HCT116 (cell line): ENCODE measurements around the gene ZMYM4. TPM values are rescaled to one million over a fixed set of nuclear protein-coding genes. Genes with fewer than 3 reads are reported as not detected.

Experiments used
- ATAC-seq: fragments of 200-7000 bp; cut with Tn5 transposase; 2 replicates; pipeline ENCODE4 v1.9.1; 2020; ENCODE audit warnings: mild to moderate bottlenecking, moderate library complexity
- BruUV-seq: library from RNA; stranded (reverse); fragments of 400-500 nt; replicated peaks from 2 replicates; lab custom pipeline; 2021; lab: Mats Ljungman, UMichigan
- CTCF ChIA-PET: fragments of 300-600 bp; sonication (Branson Sonifier 250); formaldehyde crosslinking; loops from one replicate; lab custom pipeline; 2021; ENCODE audit warnings: antibody characterized with exemption; lab: Charles Lee
- POLR2A ChIA-PET: fragments of 300-600, 350-600 bp; sonication (Branson Sonifier 250); formaldehyde crosslinking; loops from one replicate; lab custom pipeline; 2021; ENCODE audit warnings: antibody characterized with exemption; lab: Charles Lee
- RAD21 ChIA-PET, 2 experiments: fragments of 300-600 bp; sonication (Branson Sonifier 250); formaldehyde crosslinking; loops; one replicate each; lab custom pipeline; 2023; ENCODE audit warnings: low total read pairs in 2 of 2; ENCODE audit not compliant: uncharacterized antibody in 2 of 2, unreplicated experiment in 2 of 2, low non-redundant PET in 1 of 2; lab: Charles Lee
- DNase-seq: peaks from one replicate; pipeline ENCODE4 v3.0.0-alpha.2; 2010; ENCODE audit warnings: low read depth, low spot score
- H2AFZ ChIP-seq: fragments of 200-600 bp; shearing (Covaris generic), sonication (generic); 2 replicates; pipeline ENCODE4 v1.6.1; 2017; ENCODE audit warnings: low read depth, mixed run types, mixed read lengths, antibody characterized with exemption, low read length; ENCODE audit not compliant: poor library complexity, severe bottlenecking
- H3K27ac ChIP-seq: 2 replicates; pipeline ENCODE4 v1.5.1; 2012; ENCODE audit warnings: low read depth, low read length
- H3K27me3 ChIP-seq: fragments of 200-600 bp; sonication (generic); 2 replicates; pipeline ENCODE4 v1.6.1; 2016; ENCODE audit warnings: mixed run types, low read length, mixed read lengths; ENCODE audit not compliant: insufficient read depth
- H3K36me3 ChIP-seq, 2 experiments: fragments of 200-500 bp in 1 of 2; fragments of 200-600 bp in 1 of 2; sonication (Bioruptor generic) in 1 of 2; sonication (generic) in 1 of 2; 2 replicates each; pipeline versions ENCODE4 v1.5.1 to v1.6.1; 2014 to 2016; ENCODE audit warnings: low read length in 2 of 2, inconsistent platforms in 1 of 2, mixed read lengths in 1 of 2, mixed run types in 1 of 2; ENCODE audit not compliant: insufficient read depth in 2 of 2, control insufficient read depth in 1 of 2
- H3K4me1 ChIP-seq, 2 experiments: fragments of 200-600 bp in 1 of 2; sonication (generic) in 1 of 2; 2 replicates each; pipeline versions ENCODE4 v1.5.1 to v1.6.1; 2012 to 2017; ENCODE audit warnings: low read length in 2 of 2, inconsistent platforms in 1 of 2, mild to moderate bottlenecking in 1 of 2, mixed read lengths in 1 of 2, mixed run types in 1 of 2, moderate library complexity in 1 of 2; ENCODE audit not compliant: insufficient read depth in 2 of 2, control insufficient read depth in 1 of 2
- H3K4me2 ChIP-seq: fragments of 200-600 bp; sonication (generic); 2 replicates; pipeline ENCODE4 v1.6.1; 2017; ENCODE audit warnings: mixed run types, low read length, mixed read lengths
- H3K4me3 ChIP-seq, 2 experiments: fragments of 200-600 bp in 1 of 2; sonication (generic) in 1 of 2; replicated peaks in 1 of 2; 2 replicates each; pipeline ENCODE4 v1.5.1; 2011 to 2016; ENCODE audit warnings: low read length in 2 of 2, control low read depth in 1 of 2, low read depth in 1 of 2, mild to moderate bottlenecking in 1 of 2, mixed read lengths in 1 of 2, mixed run types in 1 of 2
- H3K79me2 ChIP-seq: fragments of 200-600 bp; sonication (generic); 2 replicates; pipeline ENCODE4 v1.6.1; 2017; ENCODE audit warnings: mild to moderate bottlenecking, mixed run types, low read length, moderate library complexity, mixed read lengths; ENCODE audit not compliant: insufficient read depth
- H3K9ac ChIP-seq: fragments of 200-600 bp; sonication (generic); 2 replicates; pipeline ENCODE4 v1.6.1; 2016; ENCODE audit warnings: low read length, mixed read lengths
- H3K9me2 ChIP-seq: fragments of 200-600 bp; sonication (generic), shearing (Covaris generic); 2 replicates; pipeline ENCODE4 v1.6.1; 2017; ENCODE audit warnings: mixed run types, mild to moderate bottlenecking, moderate library complexity; ENCODE audit not compliant: insufficient read depth
- H3K9me3 ChIP-seq, 2 experiments: fragments of 200-500 bp in 1 of 2; fragments of 200-600 bp in 1 of 2; sonication (Bioruptor generic) in 1 of 2; sonication (generic) in 1 of 2; 2 replicates each; pipeline ENCODE4 v1.6.1; 2014 to 2017; ENCODE audit warnings: low read length in 2 of 2, mixed read lengths in 2 of 2, inconsistent platforms in 1 of 2, low read depth in 1 of 2, mild to moderate bottlenecking in 1 of 2, mixed run types in 1 of 2, moderate library complexity in 1 of 2; ENCODE audit not compliant: control insufficient read depth in 1 of 2, insufficient read depth in 1 of 2
- H4K20me1 ChIP-seq: fragments of 200-600 bp; sonication (generic), shearing (Covaris generic); 2 replicates; pipeline ENCODE4 v1.6.1; 2017; ENCODE audit warnings: mixed run types, mild to moderate bottlenecking, moderate library complexity; ENCODE audit not compliant: insufficient read depth
- JUND ChIP-seq: IDR thresholded peaks from 2 replicates; pipeline ENCODE4 v1.6.1; 2012
- YY1 ChIP-seq: IDR thresholded peaks from 2 replicates; pipeline ENCODE4 v1.6.1; 2011; ENCODE audit warnings: low read length, low read depth, moderate library complexity, mild to moderate bottlenecking; ENCODE audit not compliant: insufficient replicate concordance; ENCODE audit errors: extremely low read depth
- intact Hi-C: fragments of 100-400 bp; cut with micrococcal nuclease; formaldehyde crosslinking; loops from 2 replicates; pipeline ENCODE4 v1.10.0; 2022
- total RNA-seq: library from RNA; stranded (reverse); gene quantifications from one replicate; pipeline ENCODE4 v1.2.1, GENCODE V29; 2021; ENCODE audit not compliant: unreplicated experiment
- TF ChIP-seq, protein P1 (sequence below): IDR thresholded peaks from 2 replicates; pipeline ENCODE4 v1.6.1; 2012

Gene ZMYM4
- total RNA-seq, 1 experiment from 2014 or later, result 58.0 TPM

DNA sequence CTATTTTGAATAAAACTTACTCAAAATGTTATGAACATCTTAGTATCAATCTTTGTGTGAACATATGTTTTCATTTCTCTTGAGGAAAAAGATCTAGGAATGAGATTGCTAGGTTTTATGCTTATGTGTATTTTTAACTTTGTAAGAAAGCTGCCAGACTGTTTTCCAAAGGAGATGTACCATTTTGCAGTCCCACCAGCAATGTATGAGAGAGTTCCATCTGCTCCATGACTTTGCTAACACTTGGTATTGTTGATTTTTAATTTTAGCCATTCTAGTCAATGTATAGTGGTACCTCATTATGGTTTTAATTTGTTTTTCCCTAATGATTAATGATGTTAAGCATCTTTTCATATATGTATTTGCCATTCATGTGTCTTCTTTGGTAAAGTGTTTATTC lies 132.5 kb downstream of the ZMYM4 start:
- Histone ChIP-seq H3K4me2 (no peak overlapping the region), H4K20me1 (no peaks in the 10 kb centered on the region), H3K4me1 (no peaks in the 10 kb centered on the region), H3K9me3 (no peaks in the 10 kb centered on the region), H3K36me3 (peaks cover 25 to 36% of the 10 kb centered on the region in 2 experiments), H2AFZ (no peak overlapping the region), H3K27me3 (no peaks in the 10 kb centered on the region), H3K9me2 (no peaks in the 10 kb centered on the region), H3K4me3 (no peak overlapping the region), H3K79me2 (no peaks in the 10 kb centered on the region), H3K9ac (no peak overlapping the region), H3K27ac (no peak overlapping the region)
- RAD21 ChIA-PET, result no interaction called here
- CTCF ChIA-PET, result no interaction called here
- DNase-seq, result no peak
- ATAC-seq, result no peak
- no peak for TF ChIP-seq YY1
- POLR2A ChIA-PET, result no interaction called here
- no TSS peak for BruUV-seq
- intact Hi-C loops, result no loop called here

GRCh38 chr1:35406103-35406502 lies 137.6 kb downstream of the ZMYM4 start:
- no TSS peak for BruUV-seq
- Histone ChIP-seq H2AFZ (no peak overlapping the region), H3K9ac (no peak overlapping the region), H3K36me3 (peaks cover 21 to 22% of the 10 kb centered on the region in 2 experiments; a peak in 3 of 4 replicates), H3K27ac (no peak overlapping the region), H3K9me2 (no peaks in the 10 kb centered on the region), H3K4me2 (no peak overlapping the region), H3K4me3 (no peak overlapping the region), H3K27me3 (no peaks in the 10 kb centered on the region), H3K79me2 (no peaks in the 10 kb centered on the region), H4K20me1 (no peaks in the 10 kb centered on the region), H3K4me1 (no peaks in the 10 kb centered on the region), H3K9me3 (no peaks in the 10 kb centered on the region)
- no peak for DNase-seq
- TF ChIP-seq, protein P1, sequence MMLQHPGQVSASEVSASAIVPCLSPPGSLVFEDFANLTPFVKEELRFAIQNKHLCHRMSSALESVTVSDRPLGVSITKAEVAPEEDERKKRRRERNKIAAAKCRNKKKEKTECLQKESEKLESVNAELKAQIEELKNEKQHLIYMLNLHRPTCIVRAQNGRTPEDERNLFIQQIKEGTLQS, result no peak
- TF ChIP-seq JUND, result no peak
- intact Hi-C loops, result no loop called here
- no peak for ATAC-seq
- ChIA-PET CTCF (no interaction called here), POLR2A (no interaction called here), RAD21 (no interaction called here)
